Measurements from ENCODE around the gene AKAP6.

AKAP6 gene

GRCh38 chr14:32428875-32429274 is 99.8 kb downstream of the AKAP6 start:
- DNase-seq (ENCODE audit: low read depth): no peak
- H3K4me3 ChIP-seq (ENCODE audit: low read depth, low read length): no peak overlapping the region
- no peak for TF ChIP-seq CTCF (IDR thresholded peaks at IDR 0.05; ENCODE audit: low read depth, low read length, missing control alignments)
- in situ Hi-C loops (cut with HindIII; ENCODE audit: low sequenced_read_pairs): no loop called here

GRCh38 chr14:32430326-32430725 is 101.2 kb downstream of the AKAP6 start:
- no peak overlapping the region for H3K4me3 ChIP-seq (ENCODE audit: low read depth, low read length)
- in situ Hi-C loops (cut with HindIII; ENCODE audit: low sequenced_read_pairs): no loop called here
- TF ChIP-seq CTCF (IDR thresholded peaks at IDR 0.05; ENCODE audit: low read depth, low read length, missing control alignments): no peak
- DNase-seq (ENCODE audit: low read depth): peak; percentile 46

GRCh38 chr14:32432813-32433538 is 103.9 kb downstream of the AKAP6 start:
- TF ChIP-seq CTCF (IDR thresholded peaks at IDR 0.05; ENCODE audit: low read depth, low read length, missing control alignments): no peak
- in situ Hi-C loops (cut with HindIII; ENCODE audit: low sequenced_read_pairs): no loop called here
- no peak for DNase-seq (ENCODE audit: low read depth)
- no peak overlapping the region for H3K4me3 ChIP-seq (ENCODE audit: low read depth, low read length)

- TF ChIP-seq CTCF (IDR thresholded peaks at IDR 0.05; ENCODE audit: low read depth, low read length, missing control alignments): no peak
- DNase-seq (ENCODE audit: low read depth): no peak
- in situ Hi-C loops (cut with HindIII; ENCODE audit: low sequenced_read_pairs): no loop called here
- H3K4me3 ChIP-seq (ENCODE audit: low read depth, low read length): no peak overlapping the region
These were observed 105.1 kb downstream of the AKAP6 start for GRCh38 chr14:32434180-32434579.

GRCh38 chr14:32434880-32435279 is 105.8 kb downstream of the AKAP6 start:
- no peak for DNase-seq (ENCODE audit: low read depth)
- no peak for TF ChIP-seq CTCF (IDR thresholded peaks at IDR 0.05; ENCODE audit: low read depth, low read length, missing control alignments)
- H3K4me3 ChIP-seq (ENCODE audit: low read depth, low read length): no peak overlapping the region
- in situ Hi-C loops (cut with HindIII; ENCODE audit: low sequenced_read_pairs): no loop called here

- no peak for TF ChIP-seq CTCF (IDR thresholded peaks at IDR 0.05; ENCODE audit: low read depth, low read length, missing control alignments)
- in situ Hi-C loops (cut with HindIII; ENCODE audit: low sequenced_read_pairs): no loop called here
- no peak overlapping the region for H3K4me3 ChIP-seq (ENCODE audit: low read depth, low read length)
- no peak for DNase-seq (ENCODE audit: low read depth)
These were observed 106.3 kb downstream of the AKAP6 start for GRCh38 chr14:32435411-32435810.
